Stomach smooth muscle (tissue), 2 donors: ENCODE data around the gene YEATS2.

ENCODE experiments used
- H3K27ac ChIP-seq: one replicate; pipeline ENCODE4 v1.7.0; 2013; ENCODE audit warnings: mild to moderate bottlenecking, low read length, inconsistent platforms
- H3K27me3 ChIP-seq, 2 donors: one replicate each; pipeline ENCODE4 v1.7.0; 2013; ENCODE audit warnings: low read length in 2 of 2; ENCODE audit not compliant: insufficient read depth in 2 of 2, control insufficient read depth in 1 of 2
- H3K36me3 ChIP-seq, 2 donors: one replicate each; pipeline ENCODE4 v1.7.0; 2013; ENCODE audit warnings: low read length in 2 of 2; ENCODE audit not compliant: control insufficient read depth in 2 of 2, insufficient read depth in 2 of 2
- H3K4me1 ChIP-seq: one replicate; pipeline ENCODE4 v1.7.0; 2013; ENCODE audit warnings: low read length; ENCODE audit not compliant: control insufficient read depth, insufficient read depth
- H3K4me3 ChIP-seq, 2 donors: one replicate each; pipeline ENCODE4 v1.7.0; 2013; ENCODE audit warnings: low read length in 2 of 2
- H3K9ac ChIP-seq, 2 donors: one replicate each; pipeline ENCODE4 v1.7.0; 2013; ENCODE audit warnings: low read length in 2 of 2, mild to moderate bottlenecking in 1 of 2
- H3K9me3 ChIP-seq, 2 donors: one replicate each; pipeline ENCODE4 v1.7.0; 2013; ENCODE audit warnings: low read length in 2 of 2; ENCODE audit not compliant: control insufficient read depth in 2 of 2
- donor health status: healthy.
- donor health status: Pancreatic carcinoma.

YEATS2 gene

DNA sequence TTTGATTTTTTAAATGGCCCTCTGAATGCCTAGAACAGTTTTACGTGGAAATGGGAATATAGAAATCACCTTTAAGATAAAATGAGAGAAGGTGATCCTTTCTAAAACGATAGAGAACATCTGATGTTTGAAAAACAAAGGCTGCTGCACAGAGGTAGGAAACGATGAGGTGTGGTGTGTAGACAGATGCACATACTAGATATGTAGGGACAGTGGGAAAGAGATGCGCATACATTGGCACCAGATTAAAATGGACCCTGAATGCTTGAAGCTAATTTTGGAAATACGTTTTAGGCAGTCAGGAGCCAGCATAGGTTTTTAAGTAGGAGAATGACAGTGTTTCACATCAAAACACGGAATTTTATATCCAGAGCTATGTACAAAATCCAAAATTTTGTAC, 98.8 kb downstream of the YEATS2 start:
- H3K36me3 ChIP-seq: peaks cover 29 to 34% of the 10 kb centered on the region in 2 donors
- H3K4me3 ChIP-seq: no peak overlapping the region
- H3K4me1 ChIP-seq: no peaks in the 10 kb centered on the region
- no peak overlapping the region for H3K27ac ChIP-seq
- H3K27me3 ChIP-seq: no peaks in the 10 kb centered on the region
- H3K9me3 ChIP-seq: no peaks in the 10 kb centered on the region
- H3K9ac ChIP-seq: no peak overlapping the region

- peaks cover 41 to 43% of the 10 kb centered on the region in 2 donors for H3K36me3 ChIP-seq
- H3K27ac ChIP-seq: no peak overlapping the region
- no peak overlapping the region for H3K4me3 ChIP-seq
- H3K9ac ChIP-seq: no peak overlapping the region
- H3K9me3 ChIP-seq: no peaks in the 10 kb centered on the region
- H3K27me3 ChIP-seq: no peaks in the 10 kb centered on the region
- no peaks in the 10 kb centered on the region for H3K4me1 ChIP-seq
Measured at GRCh38 chr3:183797996-183798395, 100.4 kb downstream of the YEATS2 start.

- Histone ChIP-seq H3K27me3 (no peaks in the 10 kb centered on the region), H3K9ac (no peak overlapping the region)
Measured at GRCh38 chr3:183799461-183799860, 101.9 kb downstream of the YEATS2 start.

GRCh38 chr3:183800243-183800863, 102.8 kb downstream of the YEATS2 start:
- no peaks in the 10 kb centered on the region for H3K4me1 ChIP-seq
- H3K9me3 ChIP-seq: no peaks in the 10 kb centered on the region
- no peak overlapping the region for H3K4me3 ChIP-seq
- H3K36me3 ChIP-seq: peaks cover 50 to 51% of the 10 kb centered on the region in 2 donors
- H3K27ac ChIP-seq: no peak overlapping the region
- H3K27me3 ChIP-seq: no peaks in the 10 kb centered on the region
- H3K9ac ChIP-seq: no peak overlapping the region

More at GRCh38 chr3:183799461-183799860, 101.9 kb downstream of the YEATS2 start:
- Histone ChIP-seq H3K4me1 (no peaks in the 10 kb centered on the region), H3K36me3 (peaks cover 47 to 50% of the 10 kb centered on the region in 2 donors), H3K9me3 (no peaks in the 10 kb centered on the region), H3K27ac (no peak overlapping the region), H3K4me3 (no peak overlapping the region)

DNA sequence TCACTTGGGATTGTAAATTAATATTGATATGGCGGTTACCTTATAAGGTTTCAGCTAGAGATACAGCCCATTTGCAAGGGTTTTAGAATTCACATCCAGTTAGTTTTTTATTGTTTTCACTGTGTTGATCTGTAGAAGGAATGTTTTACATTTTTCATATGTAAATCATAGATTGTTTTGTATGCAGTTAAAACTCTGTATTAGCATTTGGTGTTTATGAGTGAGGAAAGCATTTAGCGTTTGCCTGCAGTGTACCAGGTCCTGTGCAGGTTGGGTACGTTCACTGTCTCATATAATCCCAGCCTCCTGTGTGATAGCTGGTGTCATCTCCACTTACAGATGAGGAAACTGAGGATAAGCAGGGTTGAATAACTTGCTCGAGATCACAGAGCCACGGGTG, 104.0 kb downstream of the YEATS2 start:
- H3K27ac ChIP-seq: no peak overlapping the region
- H3K4me1 ChIP-seq: no peaks in the 10 kb centered on the region
- peaks cover 58 to 60% of the 10 kb centered on the region in 2 donors for H3K36me3 ChIP-seq
- no peak overlapping the region for H3K4me3 ChIP-seq
- no peak overlapping the region for H3K9ac ChIP-seq
- no peaks in the 10 kb centered on the region for H3K9me3 ChIP-seq
- no peaks in the 10 kb centered on the region for H3K27me3 ChIP-seq

- no peaks in the 10 kb centered on the region for H3K4me1 ChIP-seq
- H3K27ac ChIP-seq: no peak overlapping the region
- H3K36me3 ChIP-seq: peaks cover 68 to 70% of the 10 kb centered on the region in 2 donors
- H3K4me3 ChIP-seq: no peak overlapping the region
- no peaks in the 10 kb centered on the region for H3K9me3 ChIP-seq
- H3K27me3 ChIP-seq: no peaks in the 10 kb centered on the region
- H3K9ac ChIP-seq: no peak overlapping the region
Measured at GRCh38 chr3:183802989-183803388, 105.4 kb downstream of the YEATS2 start.

DNA sequence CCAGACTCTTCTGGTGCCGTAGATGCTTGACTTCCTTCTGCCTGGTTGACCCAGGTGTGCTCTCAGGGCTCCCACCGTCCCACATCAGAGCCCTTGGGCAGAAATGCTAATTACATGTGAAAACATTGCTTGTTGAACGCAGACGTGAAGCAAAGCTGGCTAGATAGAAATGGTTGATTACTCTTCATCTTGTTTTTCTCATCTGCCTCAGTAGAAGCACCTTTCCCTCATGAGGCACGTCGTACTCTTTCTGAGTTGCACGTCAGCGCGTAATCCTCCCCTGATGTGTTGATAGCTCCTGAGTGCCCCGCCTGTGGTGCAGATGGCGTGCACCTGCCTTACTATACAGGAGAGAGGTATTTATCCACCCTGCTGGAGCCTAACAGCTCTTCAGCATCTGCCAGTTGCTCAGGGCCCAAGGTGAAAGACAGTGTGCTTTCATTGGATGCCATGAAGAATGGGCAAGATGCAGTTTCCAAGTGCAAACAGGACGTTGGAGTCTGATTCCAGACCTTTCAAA, 109.7 kb downstream of the YEATS2 start:
- H3K4me1 ChIP-seq: no peaks in the 10 kb centered on the region
- no peak overlapping the region for H3K4me3 ChIP-seq
- no peak overlapping the region for H3K27ac ChIP-seq
- H3K36me3 ChIP-seq: peaks cover 62% of the 10 kb centered on the region in 2 donors
- no peak overlapping the region for H3K9ac ChIP-seq
- no peaks in the 10 kb centered on the region for H3K9me3 ChIP-seq
- no peaks in the 10 kb centered on the region for H3K27me3 ChIP-seq

DNA sequence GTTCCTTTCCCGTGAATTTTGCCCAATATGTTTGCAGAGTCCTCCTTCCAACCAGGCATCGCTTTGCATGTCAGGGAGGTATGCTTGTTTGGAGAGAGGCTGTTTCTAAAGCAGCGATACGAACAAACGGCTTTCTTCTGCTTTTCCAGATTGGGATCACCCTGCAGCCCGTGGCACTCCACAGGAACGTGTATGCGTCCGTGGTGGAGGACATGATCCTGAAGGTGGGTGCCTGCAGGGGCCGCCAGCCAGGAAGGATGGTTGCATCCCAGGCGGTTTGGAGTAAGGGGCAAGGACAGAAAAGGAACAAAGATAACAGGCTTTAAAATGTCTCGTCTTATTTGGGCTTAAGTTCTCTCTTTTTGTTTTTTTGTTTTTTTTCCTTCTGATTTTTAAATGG, 110.3 kb downstream of the YEATS2 start:
- Histone ChIP-seq H3K27ac (no peak overlapping the region), H3K4me3 (no peak overlapping the region), H3K36me3 (peaks cover 60% of the 10 kb centered on the region in 2 donors), H3K4me1 (no peaks in the 10 kb centered on the region), H3K9ac (no peak overlapping the region), H3K9me3 (no peaks in the 10 kb centered on the region), H3K27me3 (no peaks in the 10 kb centered on the region)

- Histone ChIP-seq H3K27ac (no peak overlapping the region), H3K9me3 (no peaks in the 10 kb centered on the region), H3K27me3 (no peaks in the 10 kb centered on the region), H3K4me1 (no peaks in the 10 kb centered on the region), H3K4me3 (no peak overlapping the region), H3K36me3 (peaks cover 56 to 57% of the 10 kb centered on the region in 2 donors), H3K9ac (no peak overlapping the region)
Measured at GRCh38 chr3:183808355-183808754, 110.8 kb downstream of the YEATS2 start.

DNA sequence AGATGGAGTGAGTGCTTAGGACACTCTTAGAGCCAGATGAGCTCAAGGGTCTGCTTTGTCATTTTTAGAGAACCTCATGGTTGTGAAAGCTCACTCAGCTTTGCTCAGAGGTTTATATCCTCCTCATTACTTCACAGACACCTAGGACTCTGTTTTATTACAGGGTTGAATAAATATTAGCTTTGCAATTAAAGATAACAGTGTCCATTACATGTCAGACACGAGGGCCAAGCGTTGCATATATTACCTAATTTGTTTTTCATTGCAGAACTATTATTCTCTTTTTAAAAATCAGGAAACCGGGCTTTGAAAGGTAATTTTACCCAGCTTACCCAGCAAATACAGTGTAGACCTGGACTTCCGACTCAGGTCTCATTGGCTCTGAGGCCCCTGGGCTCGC, 111.7 kb downstream of the YEATS2 start:
- Histone ChIP-seq H3K27me3 (no peaks in the 10 kb centered on the region), H3K36me3 (peaks cover 51 to 52% of the 10 kb centered on the region in 2 donors), H3K27ac (no peak overlapping the region), H3K4me1 (no peaks in the 10 kb centered on the region), H3K9ac (no peak overlapping the region), H3K4me3 (no peak overlapping the region), H3K9me3 (no peaks in the 10 kb centered on the region)
